Glomerular visceral epithelial cell (primary cell): ENCODE data around the gene C11orf71.

Source experiments
- DNase-seq: peaks from one replicate; pipeline ENCODE4 v3.0.0-alpha.2; 2016; ENCODE audit errors: extremely low spot score

The C11orf71 gene

DNA sequence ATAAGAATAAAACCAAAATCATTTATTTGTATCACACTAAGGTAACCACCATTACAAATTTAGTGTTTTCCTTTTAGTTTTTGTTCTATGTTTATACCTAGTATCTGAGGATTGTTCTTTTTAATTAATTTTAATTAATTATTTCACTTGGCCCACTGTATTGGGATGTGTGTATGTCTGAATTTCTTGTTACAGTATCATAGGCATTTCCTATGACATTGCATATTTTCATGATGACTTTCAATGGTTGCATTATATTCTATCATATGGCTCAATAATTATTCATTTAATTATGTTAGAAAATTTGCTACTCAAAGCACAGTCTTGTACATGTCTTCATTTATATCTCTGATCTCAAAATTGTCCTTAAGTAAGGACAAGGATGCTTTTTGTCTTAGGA lies 41.0 kb downstream of the C11orf71 start:
- DNase-seq = no peak

DNA sequence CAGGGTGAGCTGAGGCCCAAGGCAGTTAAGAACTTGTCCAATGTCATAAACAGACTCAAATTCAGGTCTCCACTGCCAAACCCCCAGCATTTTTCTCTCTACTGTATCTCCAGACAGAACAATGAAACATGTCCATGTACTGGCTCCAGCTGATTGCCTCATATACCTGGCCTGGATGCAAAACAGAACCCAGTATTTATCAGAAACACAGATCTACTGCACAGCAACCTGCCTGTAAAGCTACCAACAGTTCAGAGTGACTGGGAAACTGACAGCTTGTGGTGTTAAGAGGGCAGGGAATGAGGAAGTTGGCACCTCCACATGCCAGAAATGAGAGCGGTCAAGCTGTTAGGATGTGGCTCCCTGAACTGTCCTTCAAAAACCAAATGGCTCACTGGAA lies 41.6 kb downstream of the C11orf71 start:
- peak; percentile 59 for DNase-seq

DNA sequence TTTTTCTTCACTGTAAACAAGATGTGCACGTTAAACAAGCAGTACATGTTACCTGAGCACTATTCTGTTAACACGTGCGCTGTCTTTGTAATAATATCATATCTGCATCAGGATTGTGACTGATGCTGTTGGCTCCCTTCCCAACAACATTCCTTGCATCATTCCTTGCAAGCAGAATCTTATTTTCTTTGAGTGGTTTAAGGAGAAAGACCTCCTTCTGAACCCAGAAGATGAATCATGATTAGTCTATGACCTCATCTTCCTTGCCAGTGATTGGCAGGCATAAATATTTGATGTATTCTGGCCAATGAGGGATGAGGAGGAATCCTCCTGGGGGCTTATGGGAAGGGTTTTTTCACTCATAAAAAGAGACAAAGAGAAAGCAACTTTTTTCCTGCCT lies 46.2 kb downstream of the C11orf71 start:
- peak; percentile 92 for DNase-seq

DNA sequence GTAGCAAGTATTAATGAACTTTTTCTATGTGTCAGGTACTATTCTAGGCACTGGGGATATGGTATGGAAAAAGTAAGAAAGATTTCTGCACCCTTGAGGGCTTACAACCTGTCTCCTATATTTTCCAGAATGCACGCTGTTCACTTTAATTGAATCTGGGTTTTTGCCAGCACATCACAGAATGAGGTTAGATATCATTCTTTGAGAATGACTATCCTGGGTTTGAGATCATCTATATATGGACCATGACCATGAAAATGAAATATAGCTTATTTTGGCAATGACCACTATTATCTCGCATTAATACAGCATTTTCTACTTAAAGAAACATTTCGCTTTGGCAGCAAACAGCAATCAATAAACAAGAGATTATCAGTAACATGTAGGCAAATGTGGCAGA lies 46.9 kb downstream of the C11orf71 start:
- peak; percentile 53 for DNase-seq

DNA sequence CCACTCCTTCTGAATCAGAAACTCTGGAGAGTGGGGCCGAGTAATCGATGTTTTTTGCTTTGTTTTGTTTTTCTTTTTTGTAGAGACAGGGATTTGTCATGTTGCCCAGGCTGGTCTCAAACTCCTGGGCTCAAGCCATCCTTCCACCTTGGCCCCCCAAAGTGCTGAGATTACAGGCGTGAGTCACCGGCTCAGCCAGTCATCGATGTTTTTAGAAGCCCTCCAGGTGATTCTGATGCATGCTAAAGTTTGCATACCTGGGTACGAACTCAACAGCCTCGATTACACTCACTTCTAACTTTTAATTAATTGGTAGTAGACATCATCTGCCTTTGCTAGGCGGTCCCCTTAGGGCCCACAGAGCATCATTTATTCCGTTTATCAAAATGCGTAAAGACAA lies 50.3 kb downstream of the C11orf71 start:
- DNase-seq = no peak
